AG10803 (cell line): ENCODE data around the gene SLC1A2.

ENCODE experiments used
- DNase-seq: peaks from one replicate; pipeline ENCODE4 v3.0.0; 2010; ENCODE audit warnings: low read depth
- H3K4me3 ChIP-seq: 2 replicates; pipeline ENCODE4 v1.5.1; 2011; ENCODE audit warnings: mild to moderate bottlenecking, low read length, control low read depth
- CTCF ChIP-seq: conservative IDR thresholded peaks from 2 replicates; pipeline ENCODE4 v1.5.1; 2011; ENCODE audit warnings: mild to moderate bottlenecking, low read length, control low read depth, inconsistent platforms

The SLC1A2 gene

GRCh38 chr11:35295751-35296150 is 123.6 kb downstream of the SLC1A2 start:
- no peak for DNase-seq
- no peak for TF ChIP-seq CTCF
- no peak overlapping the region for H3K4me3 ChIP-seq

GRCh38 chr11:35293699-35294098 is 125.7 kb downstream of the SLC1A2 start:
- no peak overlapping the region for H3K4me3 ChIP-seq
- DNase-seq = no peak
- TF ChIP-seq CTCF = no peak

GRCh38 chr11:35293035-35293434 is 126.3 kb downstream of the SLC1A2 start:
- TF ChIP-seq CTCF = no peak
- no peak overlapping the region for H3K4me3 ChIP-seq
- no peak for DNase-seq

GRCh38 chr11:35292279-35292678 is 127.1 kb downstream of the SLC1A2 start:
- DNase-seq = no peak
- H3K4me3 ChIP-seq = no peak overlapping the region
- no peak for TF ChIP-seq CTCF

- H3K4me3 ChIP-seq = no peak overlapping the region
- TF ChIP-seq CTCF = no peak
- no peak for DNase-seq
Observed at GRCh38 chr11:35290876-35291275, 128.5 kb downstream of the SLC1A2 start.

- DNase-seq = peak; percentile 83
- no peak overlapping the region for H3K4me3 ChIP-seq
- no peak for TF ChIP-seq CTCF
Observed at GRCh38 chr11:35289821-35290220, 129.5 kb downstream of the SLC1A2 start.

- TF ChIP-seq CTCF = no peak
- peak; percentile 87 for DNase-seq
- H3K4me3 ChIP-seq = no peak overlapping the region
Observed at GRCh38 chr11:35288817-35289541, 130.4 kb downstream of the SLC1A2 start.
